PC-3 (cell line): ENCODE data around the gene HERC2. TPM values are rescaled to one million over a fixed set of nuclear protein-coding genes. Genes with fewer than 3 reads are reported as not detected.

Experiments used
- ATAC-seq: fragments of 200-7000 bp; cut with Tn5 transposase; 2 replicates; pipeline ENCODE4 v1.9.1; 2020; ENCODE audit warnings: mild to moderate bottlenecking, moderate library complexity
- BruUV-seq: library from RNA; stranded (reverse); fragments of 400-500 nt; replicated peaks from 2 replicates; lab custom pipeline; 2021; lab: Mats Ljungman, UMichigan
- CTCF ChIA-PET: fragments of 300-600 bp; sonication (Branson Sonifier 250); formaldehyde crosslinking; loops from one replicate; lab custom pipeline; 2022; ENCODE audit warnings: antibody characterized with exemption; lab: Charles Lee
- POLR2A ChIA-PET: fragments of 300-600 bp; sonication (Branson Sonifier 250); formaldehyde crosslinking; loops from one replicate; lab custom pipeline; 2022; ENCODE audit warnings: antibody characterized with exemption; ENCODE audit not compliant: unreplicated experiment; lab: Charles Lee
- DNase-seq: peaks from one replicate; pipeline ENCODE4 v3.0.0-alpha.2; 2015
- H2AFZ ChIP-seq: fragments of 300-600 bp; sonication (generic); 2 replicates; pipeline ENCODE4 v1.6.0; 2016; ENCODE audit warnings: antibody characterized with exemption, low read length
- H3F3A ChIP-seq: fragments of 300-600 bp; sonication (generic); one replicate; pipeline ENCODE4 v1.6.0; 2017; ENCODE audit warnings: antibody characterized with exemption, low read length, control low read depth, mild to moderate bottlenecking; ENCODE audit not compliant: unreplicated experiment
- H3K27ac ChIP-seq: fragments of 300-600 bp; sonication (generic); 2 replicates; pipeline ENCODE4 v1.5.1; 2016; ENCODE audit warnings: mild to moderate bottlenecking, low read length
- H3K27me3 ChIP-seq: fragments of 300-600 bp; sonication (generic); 2 replicates; pipeline ENCODE4 v1.6.1; 2016; ENCODE audit warnings: low read length, mixed read lengths
- H3K36me3 ChIP-seq: fragments of 300-600 bp; sonication (generic); 2 replicates; pipeline ENCODE4 v1.6.1; 2016; ENCODE audit warnings: low read depth, mixed run types, low read length, mixed read lengths
- H3K4me1 ChIP-seq: fragments of 300-600 bp; sonication (generic); 2 replicates; pipeline ENCODE4 v1.5.1; 2016; ENCODE audit warnings: low read length; ENCODE audit not compliant: insufficient read depth
- H3K4me2 ChIP-seq: fragments of 300-600 bp; sonication (generic); 2 replicates; pipeline ENCODE4 v1.6.0; 2016; ENCODE audit warnings: low read length
- H3K4me3 ChIP-seq: fragments of 300-600 bp; sonication (generic); 2 replicates; pipeline ENCODE4 v1.5.1; 2016; ENCODE audit warnings: mild to moderate bottlenecking, low read length, mixed read lengths
- H3K79me2 ChIP-seq: fragments of 300-600 bp; sonication (generic); 2 replicates; pipeline ENCODE4 v1.6.1; 2017; ENCODE audit warnings: low read length, mixed read lengths
- H3K9ac ChIP-seq: fragments of 300-600 bp; sonication (generic); 2 replicates; pipeline ENCODE4 v1.6.0; 2016; ENCODE audit warnings: mild to moderate bottlenecking, low read length
- H3K9me2 ChIP-seq: fragments of 300-600 bp; sonication (generic); replicated peaks from 2 replicates; pipeline ENCODE4 v1.6.1; 2016; ENCODE audit warnings: mixed run types, low read length, mixed read lengths
- H3K9me3 ChIP-seq: fragments of 300-600 bp; sonication (generic); 2 replicates; pipeline ENCODE4 v1.6.1; 2016; ENCODE audit warnings: low read length, mixed read lengths
- H4K20me1 ChIP-seq: fragments of 300-600 bp; sonication (generic); 2 replicates; pipeline ENCODE4 v1.6.1; 2016; ENCODE audit warnings: low read length, mixed read lengths
- EZH2 ChIP-seq: fragments of 300-600 bp; sonication (generic); IDR thresholded peaks from one replicate; pipeline ENCODE4 v1.6.1; 2017; ENCODE audit warnings: antibody characterized with exemption, mild to moderate bottlenecking, low read length; ENCODE audit not compliant: unreplicated experiment
- EZH2phosphoT487 ChIP-seq: fragments of 300-600 bp; sonication (generic); IDR thresholded peaks from 2 replicates; pipeline ENCODE4 v1.6.1; 2018; ENCODE audit warnings: mild to moderate bottlenecking, antibody characterized with exemption, low read length, borderline replicate concordance
- intact Hi-C: fragments of 100-400 bp; cut with micrococcal nuclease; formaldehyde crosslinking; loops from 2 replicates; pipeline ENCODE4 v1.9.0; 2023
- total RNA-seq: library from RNA; depleted of rRNA; stranded (reverse); fragments of >200 nt; gene quantifications from 2 replicates; pipeline ENCODE4 v1.2.3, GENCODE V29; 2014
- TF ChIP-seq, protein P1 (sequence below): fragments of 300-600 bp; sonication (generic); conservative IDR thresholded peaks from 2 replicates; pipeline ENCODE4 v1.5.1; 2017; ENCODE audit warnings: antibody characterized with exemption, low read depth, mild to moderate bottlenecking, low read length

The HERC2 gene
- total RNA-seq, 1 experiment from 2014 or later: 45.9 TPM

DNA sequence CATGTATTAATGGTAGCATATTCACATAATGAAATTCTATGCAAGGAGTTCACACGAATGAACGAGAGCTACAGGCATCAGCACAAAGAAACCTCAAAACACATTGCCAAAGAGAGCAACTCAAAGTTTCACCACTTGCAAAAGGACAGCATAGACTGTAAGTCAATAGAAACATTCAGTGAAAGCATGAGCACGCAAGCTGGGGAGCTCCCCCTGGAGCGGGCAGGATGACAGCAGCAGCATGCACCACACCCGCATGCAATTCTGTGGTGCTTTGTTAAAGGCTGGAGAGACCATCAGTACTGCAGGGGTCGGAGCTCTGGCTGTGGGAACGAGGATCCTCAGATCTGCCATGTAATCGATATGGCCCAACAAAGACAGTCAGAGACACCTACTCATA, 241.6 kb downstream of the HERC2 start:
- ChIA-PET POLR2A (no interaction called here), CTCF (no interaction called here)
- no peaks in the 10 kb centered on the region for H3F3A ChIP-seq
- no peak for ATAC-seq
- intact Hi-C loops: no loop called here
- no peaks in the 10 kb centered on the region for H3K27me3 ChIP-seq
- no peaks in the 10 kb centered on the region for H4K20me1 ChIP-seq
- BruUV-seq: no TSS peak
- no peak overlapping the region for H3K9ac ChIP-seq
- DNase-seq: no peak
- H3K27ac ChIP-seq: no peak overlapping the region
- no peak overlapping the region for H3K4me3 ChIP-seq
- H3K4me1 ChIP-seq: no peaks in the 10 kb centered on the region
- no peaks in the 10 kb centered on the region for H3K36me3 ChIP-seq
- H3K9me3 ChIP-seq: no peaks in the 10 kb centered on the region
- no peaks in the 10 kb centered on the region for H3K79me2 ChIP-seq
- H2AFZ ChIP-seq: no peak overlapping the region
- H3K4me2 ChIP-seq: no peak overlapping the region
- TF ChIP-seq EZH2phosphoT487 (no peak), EZH2 (no peak)
- TF ChIP-seq, protein P1, sequence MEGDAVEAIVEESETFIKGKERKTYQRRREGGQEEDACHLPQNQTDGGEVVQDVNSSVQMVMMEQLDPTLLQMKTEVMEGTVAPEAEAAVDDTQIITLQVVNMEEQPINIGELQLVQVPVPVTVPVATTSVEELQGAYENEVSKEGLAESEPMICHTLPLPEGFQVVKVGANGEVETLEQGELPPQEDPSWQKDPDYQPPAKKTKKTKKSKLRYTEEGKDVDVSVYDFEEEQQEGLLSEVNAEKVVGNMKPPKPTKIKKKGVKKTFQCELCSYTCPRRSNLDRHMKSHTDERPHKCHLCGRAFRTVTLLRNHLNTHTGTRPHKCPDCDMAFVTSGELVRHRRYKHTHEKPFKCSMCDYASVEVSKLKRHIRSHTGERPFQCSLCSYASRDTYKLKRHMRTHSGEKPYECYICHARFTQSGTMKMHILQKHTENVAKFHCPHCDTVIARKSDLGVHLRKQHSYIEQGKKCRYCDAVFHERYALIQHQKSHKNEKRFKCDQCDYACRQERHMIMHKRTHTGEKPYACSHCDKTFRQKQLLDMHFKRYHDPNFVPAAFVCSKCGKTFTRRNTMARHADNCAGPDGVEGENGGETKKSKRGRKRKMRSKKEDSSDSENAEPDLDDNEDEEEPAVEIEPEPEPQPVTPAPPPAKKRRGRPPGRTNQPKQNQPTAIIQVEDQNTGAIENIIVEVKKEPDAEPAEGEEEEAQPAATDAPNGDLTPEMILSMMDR: no peak
- no peaks in the 10 kb centered on the region for H3K9me2 ChIP-seq

DNA sequence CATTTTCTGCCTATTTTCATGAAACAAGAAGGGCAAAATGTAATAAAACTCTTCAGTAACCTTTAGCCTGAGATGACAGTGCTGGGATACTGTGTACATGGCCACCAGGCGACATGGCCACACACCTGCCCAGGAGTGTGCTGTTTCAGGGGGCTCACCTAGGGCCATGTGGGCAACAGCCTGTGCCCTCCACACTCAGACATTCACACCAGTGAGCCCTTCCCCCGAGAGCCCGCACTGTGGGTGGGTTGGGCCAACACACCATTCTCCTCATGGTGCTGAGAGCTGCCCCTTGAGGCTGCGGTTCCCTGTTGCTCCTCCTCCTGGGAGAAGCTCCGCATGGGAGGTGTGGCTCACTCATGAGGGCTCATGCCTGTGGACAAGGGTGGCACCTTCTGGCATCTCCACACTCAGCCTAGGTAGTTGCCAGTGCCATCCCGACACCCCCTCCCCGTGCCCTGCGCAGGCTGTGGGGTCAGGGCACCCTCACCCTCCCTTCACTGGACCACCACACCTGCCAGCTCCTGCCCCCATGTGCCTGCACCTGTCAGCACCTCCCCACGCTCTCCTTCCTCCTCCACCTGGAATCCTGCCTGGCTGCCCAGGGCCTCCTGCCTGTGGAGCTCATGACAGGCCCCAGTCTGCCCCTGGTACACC, 242.5 kb downstream of the HERC2 start:
- DNase-seq: no peak
- Histone ChIP-seq H3K36me3 (no peaks in the 10 kb centered on the region), H3K4me1 (no peaks in the 10 kb centered on the region), H3K27ac (no peak overlapping the region), H3K27me3 (no peaks in the 10 kb centered on the region), H3F3A (no peaks in the 10 kb centered on the region), H4K20me1 (no peaks in the 10 kb centered on the region), H3K9me3 (no peaks in the 10 kb centered on the region), H3K4me3 (no peak overlapping the region), H3K4me2 (no peak overlapping the region), H3K9me2 (no peaks in the 10 kb centered on the region), H3K9ac (no peak overlapping the region), H2AFZ (no peak overlapping the region), H3K79me2 (no peaks in the 10 kb centered on the region)
- BruUV-seq: no TSS peak
- TF ChIP-seq, protein P1: no peak
- no peak for TF ChIP-seq EZH2phosphoT487
- TF ChIP-seq EZH2: no peak
- ChIA-PET CTCF (no interaction called here), POLR2A (no interaction called here)
- intact Hi-C loops: no loop called here
- no peak for ATAC-seq

DNA sequence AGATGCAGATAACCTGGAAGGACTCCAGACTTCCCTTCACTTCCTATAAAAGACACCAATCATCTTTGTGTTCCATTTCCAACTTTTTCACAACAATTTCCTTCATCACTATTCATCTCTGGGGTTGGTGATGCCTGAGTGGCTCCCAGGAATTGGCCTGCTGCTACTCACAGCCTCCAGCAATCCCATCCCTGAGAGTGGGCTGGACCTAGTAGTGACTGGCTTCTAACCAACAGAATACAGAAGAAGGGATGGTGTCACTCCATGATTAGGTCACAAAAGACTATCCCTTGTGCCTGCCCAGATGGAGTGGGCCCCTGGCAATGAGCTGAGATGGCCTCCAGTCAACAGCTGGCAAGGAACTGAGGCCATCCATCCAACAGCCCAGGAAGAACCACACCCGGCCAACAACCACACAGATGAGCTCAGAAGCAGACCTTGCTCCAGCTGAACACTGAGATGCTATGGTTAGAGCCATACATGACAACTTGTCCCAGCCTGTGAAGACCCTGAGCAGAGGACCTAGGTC, 243.7 kb downstream of the HERC2 start:
- Histone ChIP-seq H4K20me1 (no peaks in the 10 kb centered on the region), H2AFZ (no peak overlapping the region), H3K4me1 (no peaks in the 10 kb centered on the region), H3F3A (no peaks in the 10 kb centered on the region), H3K4me3 (no peak overlapping the region), H3K9me2 (no peaks in the 10 kb centered on the region), H3K79me2 (no peaks in the 10 kb centered on the region), H3K36me3 (no peaks in the 10 kb centered on the region), H3K9ac (no peak overlapping the region), H3K4me2 (no peak overlapping the region), H3K27ac (no peak overlapping the region), H3K9me3 (no peaks in the 10 kb centered on the region), H3K27me3 (no peaks in the 10 kb centered on the region)
- no TSS peak for BruUV-seq
- intact Hi-C loops: no loop called here
- no peak for ATAC-seq
- no peak for DNase-seq
- ChIA-PET CTCF (no interaction called here), POLR2A (no interaction called here)
- TF ChIP-seq EZH2phosphoT487: no peak
- TF ChIP-seq, protein P1: no peak
- no peak for TF ChIP-seq EZH2
